Measurements from ENCODE around the gene PTPRK. TPM values are rescaled to one million over a fixed set of nuclear protein-coding genes. Genes with fewer than 3 reads are reported as not detected.
A peak's percentile ranks its signal among the peaks of the same experiment; 100 is the strongest.

The PTPRK gene
- total RNA-seq, 2 experiments from 2014 or later = not detected

- ChIA-PET CTCF (ENCODE audit: unreplicated experiment) (no interaction called here), POLR2A (interaction anchor here (0.6 to 0.7 kb wide), 2 partner anchors 18 to 1352 kb away, joined by 3 read pairs; no protein-coding TSS in a partner anchor)
- no peaks in the 10 kb centered on the region for H3K36me3 ChIP-seq (ENCODE audit: insufficient read depth, low read length)
- DNase-seq (ENCODE audit: low spot score) = no peak
- no peaks in the 10 kb centered on the region for H4K20me1 ChIP-seq (ENCODE audit: insufficient read depth, low read length)
- H3K27ac ChIP-seq (ENCODE audit: low read depth, low read length, poor library complexity, severe bottlenecking) = no peak overlapping the region
- intact Hi-C loops (cut with micrococcal nuclease; ENCODE audit: unreplicated experiment) = no loop called here
- BruUV-seq (replicated peaks) = no TSS peak
- no peak for TF ChIP-seq EZH2phosphoT487 (IDR thresholded peaks at IDR 0.05; ENCODE audit: borderline replicate concordance, low read depth, low read length)
- TF ChIP-seq CTCF (conservative IDR thresholded peaks at IDR 0.05; ENCODE audit: low read length) = no peak
- 0 out of 2 replicates have a peak overlapping the region, but pooled peaks have one; percentile 25 for H2AFZ ChIP-seq (ENCODE audit: low read length)
- no peaks in the 10 kb centered on the region for H3K79me2 ChIP-seq (ENCODE audit: insufficient read depth, low read depth, low read length)
- H3K9me3 ChIP-seq (ENCODE audit: low read length) = no peaks in the 10 kb centered on the region
- H3K4me1 ChIP-seq (ENCODE audit: insufficient read depth, low read length, poor library complexity, severe bottlenecking) = no peaks in the 10 kb centered on the region
- no peak overlapping the region for H3K4me2 ChIP-seq (ENCODE audit: low read length)
- H3K9me2 ChIP-seq (ENCODE audit: insufficient read depth, low read length) = no peaks in the 10 kb centered on the region
- H3K4me3 ChIP-seq (ENCODE audit: low read depth, low read length, poor library complexity, severe bottlenecking) = no peak overlapping the region
Observed at GRCh38 chr6:128343706-128344105, 176.7 kb downstream of the PTPRK start.

- Histone ChIP-seq H3K79me2 (ENCODE audit: insufficient read depth, low read depth, low read length) (no peaks in the 10 kb centered on the region), H3K9me2 (ENCODE audit: insufficient read depth, low read length) (no peaks in the 10 kb centered on the region), H3K4me2 (ENCODE audit: low read length) (no peak overlapping the region), H3K27ac (ENCODE audit: low read depth, low read length, poor library complexity, severe bottlenecking) (no peak overlapping the region), H3K4me1 (ENCODE audit: insufficient read depth, low read length, poor library complexity, severe bottlenecking) (no peaks in the 10 kb centered on the region), H3K4me3 (ENCODE audit: low read depth, low read length, poor library complexity, severe bottlenecking) (no peak overlapping the region), H3K9me3 (ENCODE audit: low read length) (no peaks in the 10 kb centered on the region), H4K20me1 (ENCODE audit: insufficient read depth, low read length) (no peaks in the 10 kb centered on the region), H2AFZ (ENCODE audit: low read length) (no peak overlapping the region), H3K36me3 (ENCODE audit: insufficient read depth, low read length) (no peaks in the 10 kb centered on the region)
- TF ChIP-seq EZH2phosphoT487 (IDR thresholded peaks at IDR 0.05; ENCODE audit: borderline replicate concordance, low read depth, low read length) (no peak), CTCF (conservative IDR thresholded peaks at IDR 0.05; ENCODE audit: low read length) (no peak)
- no peak for DNase-seq (ENCODE audit: low spot score)
- ChIA-PET POLR2A (interaction anchor here (0.6 to 1.2 kb wide), 2 partner anchors 9 to 53 kb away, joined by 3 to 7 read pairs; no protein-coding TSS in a partner anchor), CTCF (ENCODE audit: unreplicated experiment) (no interaction called here)
- BruUV-seq (replicated peaks) = no TSS peak
- intact Hi-C loops (cut with micrococcal nuclease; ENCODE audit: unreplicated experiment) = no loop called here
Observed at GRCh38 chr6:128339635-128340450, 180.6 kb downstream of the PTPRK start.

GRCh38 chr6:128337619-128338018 is 182.8 kb downstream of the PTPRK start:
- intact Hi-C loops (cut with micrococcal nuclease; ENCODE audit: unreplicated experiment) = no loop called here
- TF ChIP-seq CTCF (conservative IDR thresholded peaks at IDR 0.05; ENCODE audit: low read length) (no peak), EZH2phosphoT487 (IDR thresholded peaks at IDR 0.05; ENCODE audit: borderline replicate concordance, low read depth, low read length) (no peak)
- CTCF ChIA-PET (ENCODE audit: unreplicated experiment) = no interaction called here
- no peak for DNase-seq (ENCODE audit: low spot score)
- POLR2A ChIA-PET = interaction anchor here (1.2 kb wide), 1 partner anchor 23 kb away, joined by 3 read pairs; no protein-coding TSS in a partner anchor
- Histone ChIP-seq H2AFZ (ENCODE audit: low read length) (no peak overlapping the region), H3K4me1 (ENCODE audit: insufficient read depth, low read length, poor library complexity, severe bottlenecking) (no peaks in the 10 kb centered on the region), H4K20me1 (ENCODE audit: insufficient read depth, low read length) (no peaks in the 10 kb centered on the region), H3K9me2 (ENCODE audit: insufficient read depth, low read length) (no peaks in the 10 kb centered on the region), H3K36me3 (ENCODE audit: insufficient read depth, low read length) (no peaks in the 10 kb centered on the region), H3K4me2 (ENCODE audit: low read length) (no peak overlapping the region), H3K9me3 (ENCODE audit: low read length) (no peaks in the 10 kb centered on the region), H3K4me3 (ENCODE audit: low read depth, low read length, poor library complexity, severe bottlenecking) (no peak overlapping the region), H3K79me2 (ENCODE audit: insufficient read depth, low read depth, low read length) (no peaks in the 10 kb centered on the region), H3K27ac (ENCODE audit: low read depth, low read length, poor library complexity, severe bottlenecking) (no peak overlapping the region)
- no TSS peak for BruUV-seq (replicated peaks)
